ENCODE measurements around the gene UNC13C. TPM values are rescaled to one million over a fixed set of nuclear protein-coding genes. Genes with fewer than 3 reads are reported as not detected.

UNC13C gene
- total RNA-seq, 4 donors from 2014 or later = 0.04 to 0.24 (median 0.22) TPM

DNA sequence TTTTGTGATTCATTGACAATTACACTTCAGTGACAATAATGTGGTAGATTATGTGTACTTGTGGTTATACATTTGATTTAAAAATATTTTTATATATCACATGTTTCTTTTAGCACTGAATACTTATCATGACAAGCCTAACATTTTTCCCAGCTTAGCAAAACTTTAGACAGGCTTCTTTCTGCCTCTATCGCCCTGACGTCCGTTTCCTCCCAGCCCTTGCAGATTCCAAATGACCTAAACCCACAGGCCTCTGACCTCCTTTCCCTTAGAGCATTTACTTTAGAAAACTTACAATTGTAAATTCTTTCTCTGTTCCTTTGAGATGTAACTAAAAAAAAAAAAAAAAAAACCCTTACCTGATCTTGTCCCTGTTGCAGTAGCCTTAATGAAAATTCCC, 326.1 kb downstream of the UNC13C start:
- 65% methylated on average over 3 of the region's 3 CpGs for WGBS
- DNase-seq (ENCODE audit: low spot score in 2 of 2) = no peak
- H3K9me3 ChIP-seq = peaks cover 5% of the 10 kb centered on the region
- no peaks in the 10 kb centered on the region for H3K27me3 ChIP-seq
- TF ChIP-seq, protein P1, sequence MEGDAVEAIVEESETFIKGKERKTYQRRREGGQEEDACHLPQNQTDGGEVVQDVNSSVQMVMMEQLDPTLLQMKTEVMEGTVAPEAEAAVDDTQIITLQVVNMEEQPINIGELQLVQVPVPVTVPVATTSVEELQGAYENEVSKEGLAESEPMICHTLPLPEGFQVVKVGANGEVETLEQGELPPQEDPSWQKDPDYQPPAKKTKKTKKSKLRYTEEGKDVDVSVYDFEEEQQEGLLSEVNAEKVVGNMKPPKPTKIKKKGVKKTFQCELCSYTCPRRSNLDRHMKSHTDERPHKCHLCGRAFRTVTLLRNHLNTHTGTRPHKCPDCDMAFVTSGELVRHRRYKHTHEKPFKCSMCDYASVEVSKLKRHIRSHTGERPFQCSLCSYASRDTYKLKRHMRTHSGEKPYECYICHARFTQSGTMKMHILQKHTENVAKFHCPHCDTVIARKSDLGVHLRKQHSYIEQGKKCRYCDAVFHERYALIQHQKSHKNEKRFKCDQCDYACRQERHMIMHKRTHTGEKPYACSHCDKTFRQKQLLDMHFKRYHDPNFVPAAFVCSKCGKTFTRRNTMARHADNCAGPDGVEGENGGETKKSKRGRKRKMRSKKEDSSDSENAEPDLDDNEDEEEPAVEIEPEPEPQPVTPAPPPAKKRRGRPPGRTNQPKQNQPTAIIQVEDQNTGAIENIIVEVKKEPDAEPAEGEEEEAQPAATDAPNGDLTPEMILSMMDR (IDR thresholded peaks at IDR 0.05) = no peak
- TF ChIP-seq POLR2AphosphoS5 (IDR thresholded peaks at IDR 0.05) (no peak), POLR2A (IDR thresholded peaks at IDR 0.05) (no peak), EP300 (IDR thresholded peaks at IDR 0.05) (no peak)
- no peaks in the 10 kb centered on the region for H3K4me1 ChIP-seq
- H3K27ac ChIP-seq = no peak overlapping the region
- H3K36me3 ChIP-seq = no peaks in the 10 kb centered on the region
- H3K4me3 ChIP-seq = no peak overlapping the region

DNA sequence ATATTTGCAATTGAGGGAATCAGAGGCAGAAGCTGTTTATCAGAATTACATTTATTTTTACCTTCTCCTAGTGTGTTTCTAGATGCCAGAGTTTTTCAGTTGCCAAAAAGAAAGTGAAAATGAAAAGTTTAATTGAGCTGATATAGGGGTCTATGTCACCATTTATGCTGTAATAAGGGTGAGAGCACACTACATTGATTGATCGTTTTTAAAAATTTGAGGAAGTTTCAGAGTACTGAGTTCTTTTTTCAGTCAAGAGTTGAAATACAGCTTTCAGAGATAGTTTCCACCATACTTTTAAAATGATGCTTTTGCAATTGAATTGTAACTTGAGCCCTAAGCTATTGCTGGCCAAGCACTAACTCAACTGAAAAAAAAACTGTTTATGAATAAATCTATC, 326.9 kb downstream of the UNC13C start:
- DNase-seq (ENCODE audit: low spot score in 2 of 2) = no peak
- Histone ChIP-seq H3K36me3 (no peaks in the 10 kb centered on the region), H3K9me3 (peaks cover 5% of the 10 kb centered on the region), H3K4me1 (no peaks in the 10 kb centered on the region), H3K27ac (no peak overlapping the region), H3K27me3 (no peaks in the 10 kb centered on the region), H3K4me3 (no peak overlapping the region)
- 88% methylated on average over 1 of the region's 1 CpG for WGBS
- TF ChIP-seq, protein P1 (IDR thresholded peaks at IDR 0.05) = no peak
- TF ChIP-seq POLR2AphosphoS5 (IDR thresholded peaks at IDR 0.05) = no peak
- TF ChIP-seq EP300 (IDR thresholded peaks at IDR 0.05) = no peak
- TF ChIP-seq POLR2A (IDR thresholded peaks at IDR 0.05) = no peak

DNA sequence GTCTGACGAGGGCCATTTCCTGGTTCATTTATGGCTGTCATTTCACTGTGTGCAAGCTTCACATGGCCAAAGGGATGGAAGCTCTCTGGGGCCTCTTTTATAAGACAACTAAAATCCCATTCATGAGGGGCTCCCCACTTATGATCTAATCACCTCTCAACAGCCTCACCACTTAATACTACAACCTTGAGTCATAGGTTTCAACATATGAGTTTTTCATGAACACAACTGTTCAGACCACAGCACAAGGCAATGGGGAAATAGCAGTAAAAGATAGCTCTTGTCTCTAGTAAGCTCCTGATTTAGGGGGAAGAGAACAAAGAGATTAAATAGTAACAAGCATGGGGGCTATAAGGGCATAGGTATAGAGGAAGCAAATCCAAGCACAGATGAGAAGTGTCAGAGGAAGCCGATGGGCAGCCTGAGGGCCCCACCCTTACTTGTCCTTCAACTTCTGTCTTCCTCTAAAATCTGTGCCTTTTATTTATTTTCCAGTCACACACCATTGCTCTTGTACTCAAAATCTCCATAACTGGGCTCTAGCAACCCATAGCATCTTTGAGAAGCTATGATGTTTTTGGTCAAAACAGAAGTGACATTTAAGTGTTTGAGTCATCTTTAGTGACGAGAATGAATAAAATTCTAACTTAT, 329.1 kb downstream of the UNC13C start:
- Histone ChIP-seq H3K36me3 (no peaks in the 10 kb centered on the region), H3K9me3 (peaks cover 5% of the 10 kb centered on the region), H3K27me3 (no peaks in the 10 kb centered on the region), H3K27ac (no peak overlapping the region), H3K4me1 (no peaks in the 10 kb centered on the region), H3K4me3 (no peak overlapping the region)
- TF ChIP-seq POLR2A (IDR thresholded peaks at IDR 0.05) (no peak), POLR2AphosphoS5 (IDR thresholded peaks at IDR 0.05) (no peak), EP300 (IDR thresholded peaks at IDR 0.05) (no peak)
- TF ChIP-seq, protein P1 (IDR thresholded peaks at IDR 0.05) = no peak
- no peak for DNase-seq (ENCODE audit: low spot score in 2 of 2)
- 91% methylated on average over 3 of the region's 3 CpGs for WGBS

DNA sequence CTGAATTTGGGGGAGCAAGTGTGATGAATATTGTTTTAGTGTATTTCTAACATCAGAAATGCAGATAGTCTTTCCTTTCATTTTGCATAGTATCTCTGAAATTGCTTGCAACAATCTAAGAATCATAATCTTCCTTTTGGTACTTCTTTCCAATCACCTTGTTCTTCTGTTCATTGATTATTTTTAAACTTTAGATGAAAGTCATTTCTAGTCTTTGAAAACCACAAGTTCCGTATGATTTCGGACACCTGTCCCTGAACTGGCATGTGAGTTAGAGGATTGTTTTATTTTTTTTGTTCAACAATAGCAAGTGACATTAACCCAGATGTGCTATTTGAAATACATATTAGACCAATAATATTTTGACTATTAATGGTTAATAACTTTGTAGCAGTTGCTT, 329.7 kb downstream of the UNC13C start:
- no peaks in the 10 kb centered on the region for H3K36me3 ChIP-seq
- H3K27ac ChIP-seq = no peak overlapping the region
- no peak overlapping the region for H3K4me3 ChIP-seq
- no peaks in the 10 kb centered on the region for H3K27me3 ChIP-seq
- no peak for TF ChIP-seq EP300 (IDR thresholded peaks at IDR 0.05)
- TF ChIP-seq POLR2A (IDR thresholded peaks at IDR 0.05) = no peak
- TF ChIP-seq POLR2AphosphoS5 (IDR thresholded peaks at IDR 0.05) = no peak
- DNase-seq (ENCODE audit: low spot score in 2 of 2) = no peak
- no peaks in the 10 kb centered on the region for H3K4me1 ChIP-seq
- WGBS = 96% methylated on average over 2 of the region's 2 CpGs
- peaks cover 5% of the 10 kb centered on the region for H3K9me3 ChIP-seq

DNA sequence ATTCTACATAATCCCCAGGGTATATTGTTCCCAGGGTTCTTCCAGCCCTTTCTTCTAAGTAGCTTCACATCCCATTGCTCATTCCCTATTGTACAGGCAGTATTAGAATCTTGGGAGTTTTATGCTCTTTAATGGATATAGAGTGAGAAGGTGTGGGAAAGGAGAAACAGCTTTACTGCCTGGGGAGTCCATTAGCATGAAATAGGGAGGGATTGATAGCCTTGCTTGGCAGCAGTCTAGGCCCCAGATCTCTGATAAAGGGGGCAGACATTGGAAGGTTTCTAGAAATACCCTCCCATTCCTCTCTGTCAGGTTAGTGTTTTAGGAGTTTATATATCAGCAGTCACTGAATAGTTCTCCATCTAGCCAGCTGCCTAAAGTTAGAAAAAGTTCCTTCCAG, 334.3 kb downstream of the UNC13C start:
- Histone ChIP-seq H3K36me3 (no peaks in the 10 kb centered on the region), H3K9me3 (peaks cover 5% of the 10 kb centered on the region), H3K4me3 (no peak overlapping the region), H3K4me1 (no peaks in the 10 kb centered on the region), H3K27me3 (no peaks in the 10 kb centered on the region), H3K27ac (no peak overlapping the region)
- TF ChIP-seq POLR2A (IDR thresholded peaks at IDR 0.05) (no peak), POLR2AphosphoS5 (IDR thresholded peaks at IDR 0.05) (no peak), EP300 (IDR thresholded peaks at IDR 0.05) (no peak)
- TF ChIP-seq, protein P1 (IDR thresholded peaks at IDR 0.05) = no peak
- DNase-seq (ENCODE audit: low spot score in 2 of 2) = no peak

DNA sequence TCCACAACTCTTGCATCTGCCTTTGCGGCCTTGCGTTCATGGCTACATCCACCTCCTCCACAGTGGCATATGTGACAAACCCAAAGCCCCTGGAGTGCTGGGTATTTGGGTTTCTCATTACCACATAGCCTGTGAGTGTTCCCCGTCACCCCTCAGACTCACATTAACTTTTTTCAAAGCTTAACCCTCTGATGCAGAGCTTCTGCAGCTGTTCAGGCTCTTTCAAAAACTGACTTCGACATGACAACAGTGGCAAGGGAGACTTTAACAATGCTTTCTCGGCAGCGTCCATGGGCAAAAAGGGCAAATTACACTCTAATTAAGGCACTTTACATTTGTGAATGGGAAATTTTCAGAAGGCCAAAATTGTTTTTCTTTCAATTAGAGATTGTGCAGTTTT, 343.2 kb downstream of the UNC13C start:
- Histone ChIP-seq H3K4me1 (no peaks in the 10 kb centered on the region), H3K27me3 (no peaks in the 10 kb centered on the region), H3K9me3 (no peaks in the 10 kb centered on the region), H3K27ac (no peak overlapping the region), H3K4me3 (no peak overlapping the region), H3K36me3 (no peaks in the 10 kb centered on the region)
- TF ChIP-seq EP300 (IDR thresholded peaks at IDR 0.05) (no peak), POLR2A (IDR thresholded peaks at IDR 0.05) (no peak), POLR2AphosphoS5 (IDR thresholded peaks at IDR 0.05) (no peak)
- TF ChIP-seq, protein P1 (IDR thresholded peaks at IDR 0.05) = no peak
- no peak for DNase-seq (ENCODE audit: low spot score in 2 of 2)
- WGBS = 80% methylated on average over 6 of the region's 6 CpGs
